K562 (cell line): ENCODE data around the gene TBC1D1. TPM values are rescaled to one million over a fixed set of nuclear protein-coding genes. Genes with fewer than 3 reads are reported as not detected.

ENCODE experiments used
- ATAC-seq: fragments of 200-7000 bp; cut with Tn5 transposase; 3 replicates; pipeline ENCODE4 v1.9.1; 2020; ENCODE audit warnings: moderate library complexity
- BruUV-seq: library from RNA; stranded (reverse); fragments of 400-500 nt; replicated peaks from 2 replicates; lab custom pipeline; 2021; lab: Mats Ljungman, UMichigan
- CTCF ChIA-PET: fragments of 300-600 bp; formaldehyde crosslinking; extraction: SDS; loops from one replicate; lab custom pipeline; 2021; ENCODE audit warnings: low intra/inter-chr PET ratio; lab: Yijun Ruan, JAX
- POLR2A ChIA-PET: fragments of 300-600, 350-650 bp; sonication (Branson Sonifier 250); formaldehyde crosslinking; extraction: SDS; loops from one replicate; lab custom pipeline; 2021; ENCODE audit warnings: antibody characterized with exemption, inconsistent platforms; lab: Yijun Ruan, JAX
- DNase-seq, 4 experiments: peaks; one replicate each; pipeline versions ENCODE4 v3.0.0 to v3.0.0-alpha.2; 2011 to 2018; ENCODE audit warnings: low spot score in 3 of 4, mixed read lengths in 3 of 4; ENCODE audit errors: extremely low read depth in 1 of 4
- FAIRE-seq: peaks from 2 replicates; lab custom pipeline; 2011; peaks lifted over from hg19 to GRCh38; lab: Jason Lieb, UNC
- H2AFZ ChIP-seq: 2 replicates; pipeline ENCODE4 v1.6.0; 2011; ENCODE audit warnings: low read depth, low read length, control low read depth, inconsistent platforms
- H3K27ac ChIP-seq: fragments of 200-600 bp; 3 replicates; pipeline ENCODE4 v1.8.0; 2011; ENCODE audit warnings: low read depth, mild to moderate bottlenecking, control low read depth, inconsistent platforms, low read length, moderate library complexity, mixed read lengths; ENCODE audit errors: extremely low read depth
- H3K27me3 ChIP-seq, 2 experiments: fragments of 300-600 bp in 1 of 2; 2 replicates in 1 of 2; 3 replicates in 1 of 2; pipeline versions ENCODE4 v1.6.0 to v1.8.0; 2011; ENCODE audit warnings: inconsistent platforms in 2 of 2, low read length in 2 of 2, mild to moderate bottlenecking in 1 of 2, mixed read lengths in 1 of 2, moderate library complexity in 1 of 2; ENCODE audit not compliant: control insufficient read depth in 2 of 2, insufficient read depth in 2 of 2
- H3K36me3 ChIP-seq: fragments of 300-600 bp; 3 replicates; pipeline ENCODE4 v1.8.0; 2011; ENCODE audit warnings: mild to moderate bottlenecking, low read length, inconsistent platforms; ENCODE audit not compliant: control insufficient read depth, insufficient read depth
- H3K4me1 ChIP-seq, 2 experiments: fragments of 200-600 bp in 1 of 2; replicated peaks in 1 of 2; 2 replicates in 1 of 2; 3 replicates in 1 of 2; pipeline versions ENCODE4 v1.5.1 to v1.8.0; 2011; ENCODE audit warnings: inconsistent platforms in 2 of 2, low read length in 2 of 2, mild to moderate bottlenecking in 1 of 2, mixed read lengths in 1 of 2, moderate library complexity in 1 of 2; ENCODE audit not compliant: control insufficient read depth in 2 of 2, insufficient read depth in 2 of 2
- H3K4me2 ChIP-seq: 2 replicates; pipeline ENCODE4 v1.6.1; 2011; ENCODE audit warnings: low read length, control low read depth, inconsistent platforms, mixed read lengths; ENCODE audit not compliant: insufficient read depth
- H3K4me3 ChIP-seq: fragments of 200-600 bp; sonication (generic), shearing (Covaris generic); 2 replicates; pipeline ENCODE4 v1.5.1; 2016; ENCODE audit warnings: control low read depth, inconsistent platforms
- H3K79me2 ChIP-seq: fragments of 200-600 bp; 3 replicates; pipeline ENCODE4 v1.8.0; 2011; ENCODE audit warnings: low read length, inconsistent platforms; ENCODE audit not compliant: control insufficient read depth, insufficient read depth
- H3K9ac ChIP-seq, 2 experiments: 2 replicates each; pipeline versions ENCODE4 v1.6.0 to v1.6.1; 2011; ENCODE audit warnings: low read depth in 2 of 2, low read length in 2 of 2, control low read depth in 1 of 2, inconsistent platforms in 1 of 2, mild to moderate bottlenecking in 1 of 2, mixed read lengths in 1 of 2; ENCODE audit not compliant: insufficient read depth in 1 of 2
- H3K9me1 ChIP-seq: one replicate; pipeline ENCODE4 v1.6.0; 2011; ENCODE audit warnings: inconsistent platforms, mild to moderate bottlenecking, low read length, moderate library complexity; ENCODE audit not compliant: control insufficient read depth, insufficient read depth
- H3K9me3 ChIP-seq: replicated peaks from 2 replicates; pipeline ENCODE4 v1.5.1; 2011; ENCODE audit warnings: low read depth, low read length, inconsistent platforms; ENCODE audit not compliant: control insufficient read depth, insufficient read depth
- H4K20me1 ChIP-seq: replicated peaks from 2 replicates; pipeline ENCODE4 v1.6.1; 2011; ENCODE audit warnings: low read length, inconsistent platforms, mixed read lengths; ENCODE audit not compliant: control insufficient read depth, insufficient read depth
- CBX5 ChIP-seq: IDR thresholded peaks from 2 replicates; pipeline ENCODE4 v1.6.1; 2014; ENCODE audit warnings: low read depth, borderline replicate concordance
- DNMT1 ChIP-seq: fragments of 450-650 bp; IDR thresholded peaks from 2 replicates; pipeline ENCODE4 v1.6.1; 2016; ENCODE audit warnings: antibody characterized with exemption, mild to moderate bottlenecking
- FOS ChIP-seq: IDR thresholded peaks from 3 replicates; pipeline ENCODE4 v1.6.1; 2011; ENCODE audit not compliant: insufficient read length; ENCODE audit errors: extremely low read depth
- HNRNPLL ChIP-seq: fragments of 200-400 bp; formaldehyde crosslinking; IDR thresholded peaks from 2 replicates; pipeline ENCODE4 v1.6.1; 2017; ENCODE audit warnings: low read length, low read depth, mild to moderate bottlenecking; ENCODE audit not compliant: poor library complexity, severe bottlenecking
- MEF2A ChIP-seq: IDR thresholded peaks from 2 replicates; pipeline ENCODE4 v1.6.1; 2011; ENCODE audit warnings: low read depth, mild to moderate bottlenecking, low read length, moderate library complexity; ENCODE audit not compliant: control insufficient read depth
- MTA1 ChIP-seq: fragments of 450-650 bp; IDR thresholded peaks from 2 replicates; pipeline ENCODE4 v1.6.1; 2017; ENCODE audit warnings: borderline replicate concordance
- PCBP2 ChIP-seq: fragments of 200-400 bp; formaldehyde crosslinking; IDR thresholded peaks from 2 replicates; pipeline ENCODE4 v1.6.1; 2018; ENCODE audit warnings: low read length, low read depth, mild to moderate bottlenecking, moderate library complexity; ENCODE audit not compliant: poor library complexity, severe bottlenecking
- PYGO2 ChIP-seq: fragments of 450-650 bp; IDR thresholded peaks from 2 replicates; pipeline ENCODE4 v1.6.1; 2016; ENCODE audit warnings: mild to moderate bottlenecking, missing genetic modification characterization, moderate library complexity, missing compliant biosample characterization
- RB1 ChIP-seq: fragments of 450-650 bp; IDR thresholded peaks from 2 replicates; pipeline ENCODE4 v1.6.1; 2017; ENCODE audit warnings: low read depth, mild to moderate bottlenecking
- RHOXF2B ChIP-seq: fragments of 250-450 bp; sonication (Bioruptor Pico); conservative IDR thresholded peaks from 2 replicates; pipeline ENCODE4 v1.5.1; 2021
- TEAD1 ChIP-seq, 2 experiments: fragments of 450-650 bp in 1 of 2; sonication (generic) in 1 of 2; formaldehyde crosslinking; IDR thresholded peaks; 2 replicates each; pipeline versions ENCODE4 v1.4.0 to v1.8.0; 2020 to 2022; ENCODE audit warnings: mild to moderate bottlenecking in 2 of 2, missing genetic modification reagents in 1 of 2
- ZKSCAN8 ChIP-seq: fragments of 200-800 bp; sonication (Bioruptor generic); IDR thresholded peaks from 2 replicates; pipeline ENCODE4 v1.6.1; 2016; ENCODE audit warnings: missing genetic modification characterization, missing compliant biosample characterization
- ZNF695 ChIP-seq: fragments of 450-650 bp; formaldehyde crosslinking; IDR thresholded peaks from 2 replicates; pipeline ENCODE4 v1.4.0; 2020; ENCODE audit warnings: mild to moderate bottlenecking, moderate library complexity
- ZNF696 ChIP-seq: fragments of 250-450 bp; sonication (Bioruptor Pico); conservative IDR thresholded peaks from 2 replicates; pipeline ENCODE4 v1.4.0; 2020; ENCODE audit warnings: mild to moderate bottlenecking, moderate library complexity
- WGBS: fragments of 100-300 bp; shearing (Covaris generic); methylation state at CpG from one replicate; pipeline ENCODE4 v1.1.6; 2016; ENCODE audit warnings: low coverage, mixed read lengths; ENCODE audit not compliant: insufficient coverage; ENCODE audit errors: missing lambda C conversion rate; 5-methylcytosine and 5-hydroxymethylcytosine counted together
- in situ Hi-C: fragments of 300-500 bp; cut with MboI; formaldehyde crosslinking; loops from 4 replicates; pipeline ENCODE4 v1.15.0; 2018; ENCODE audit warnings: inconsistent platforms, mixed read lengths
- intact Hi-C: fragments of 100-400 bp; cut with micrococcal nuclease; formaldehyde crosslinking; loops from 2 replicates; pipeline ENCODE4 v1.14.2; 2022
- polyA plus RNA-seq, 8 experiments: library from polyadenylated mRNA; depleted of rRNA in 4 of 8; stranded (reverse) in 5 of 8; unstranded in 3 of 8; fragments of >200 nt; fragmentation: Nextera tagmentation in 2 of 8; fragmentation: Illumina TruSeq in 1 of 8; extraction: Ambion mirVana in 2 of 8; extraction: Trizol in 1 of 8; gene quantifications; 2 replicates each; pipeline versions ENCODE4 v1.2.1 to v1.2.3, GENCODE V29; 2011 to 2014; ENCODE audit warnings: inconsistent platforms in 1 of 8, missing spikeins in 1 of 8
- total RNA-seq, 7 experiments: library from RNA; depleted of rRNA in 6 of 7; stranded (reverse); fragments of >200 nt in 6 of 7; fragmentation: Illumina TruSeq in 2 of 7; extraction: Trizol in 2 of 7; gene quantifications; 2 replicates each; pipeline versions ENCODE4 v1.2.1 to v1.2.3, GENCODE V29; 2011 to 2021; ENCODE audit warnings: low replicate concordance in 1 of 7
- TF ChIP-seq, protein P1 (sequence below), 2 experiments: fragments of 250-450 bp in 1 of 2; fragments of 450-650 bp in 1 of 2; sonication (Bioruptor Pico) in 1 of 2; IDR thresholded peaks; 2 replicates each; pipeline versions ENCODE4 v1.6.1 to v1.8.0; 2016 to 2021; ENCODE audit warnings: mild to moderate bottlenecking in 2 of 2, moderate library complexity in 2 of 2, missing compliant biosample characterization in 1 of 2, missing genetic modification characterization in 1 of 2
- TF ChIP-seq, protein P2 (sequence below): fragments of 150-350 bp; conservative IDR thresholded peaks from 2 replicates; pipeline ENCODE4 v1.6.1; 2014; ENCODE audit warnings: low read length
- TF ChIP-seq, protein P3 (sequence below): fragments of 250-450 bp; sonication (Bioruptor Pico); IDR thresholded peaks from 2 replicates; pipeline ENCODE4 v1.5.0; 2022; ENCODE audit warnings: mild to moderate bottlenecking
- TF ChIP-seq, protein P4 (sequence below): fragments of 450-650 bp; IDR thresholded peaks from 2 replicates; pipeline ENCODE4 v1.6.1; 2016; ENCODE audit warnings: missing biosample characterization, missing genetic modification characterization

Gene TBC1D1
- total and polyA plus RNA-seq, 9 of the 15 experiments (the other 6 are each of a cell fraction or from before 2014, with no cell fraction given): 0.59 to 14.2 (median 8.8) TPM

DNA sequence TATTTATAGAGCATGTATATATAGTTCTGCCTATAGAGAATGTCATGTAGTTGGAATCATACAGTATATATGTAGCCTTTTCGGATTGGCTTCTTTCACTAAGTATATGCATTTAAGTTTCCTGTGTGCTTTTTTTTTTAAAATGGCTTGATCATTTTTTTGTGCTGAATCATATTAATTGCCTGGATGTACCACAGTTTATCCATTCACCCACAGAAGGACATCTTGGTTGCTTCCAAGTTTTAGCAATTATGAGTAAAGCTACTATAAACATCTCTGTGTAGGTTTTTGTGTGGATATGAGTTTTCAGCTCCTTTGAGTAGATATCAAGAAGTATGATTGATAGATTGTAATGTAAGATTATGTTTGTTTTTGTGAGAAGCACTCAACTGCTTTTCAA lies 93.1 kb downstream of the TBC1D1 start:
- WGBS: 0% methylated on average over 1 of the region's 1 CpG
- ATAC-seq: no peak
- Histone ChIP-seq H3K9me3 (no peaks in the 10 kb centered on the region), H3K9me1 (no peaks in the 10 kb centered on the region), H3K36me3 (no peaks in the 10 kb centered on the region), H3K79me2 (no peaks in the 10 kb centered on the region), H4K20me1 (no peaks in the 10 kb centered on the region), H3K4me2 (no peak overlapping the region), H3K4me3 (no peak overlapping the region), H3K9ac (no peak overlapping the region), H3K27me3 (peaks cover 17 to 26% of the 10 kb centered on the region in 2 experiments), H3K27ac (no peak overlapping the region), H3K4me1 (no peaks in the 10 kb centered on the region), H2AFZ (no peak overlapping the region)
- CTCF ChIA-PET: no interaction called here
- BruUV-seq: no TSS peak
- FAIRE-seq: no peak
- no peak for DNase-seq
- intact Hi-C loops: no loop called here
- POLR2A ChIA-PET: no interaction called here
- in situ Hi-C loops: no loop called here
- TF ChIP-seq MEF2A (no peak), CBX5 (no peak), MTA1 (no peak), PYGO2 (tag) (no peak), TEAD1 (CRISPR knock-in tag; IDR thresholded peaks at IDR 0.05) (no peak), RHOXF2B (CRISPR knock-in tag) (no peak), FOS (no peak), DNMT1 (no peak), ZNF695 (CRISPR knock-in tag) (no peak), ZKSCAN8 (no peak), RB1 (no peak), PCBP2 (no peak), ZNF696 (CRISPR knock-in tag) (no peak), HNRNPLL (no peak)
- TF ChIP-seq, protein P1, sequence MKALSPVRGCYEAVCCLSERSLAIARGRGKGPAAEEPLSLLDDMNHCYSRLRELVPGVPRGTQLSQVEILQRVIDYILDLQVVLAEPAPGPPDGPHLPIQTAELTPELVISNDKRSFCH (CRISPR knock-in tag; IDR thresholded peaks at IDR 0.05): no peak
- TF ChIP-seq, protein P1 (tag; IDR thresholded peaks at IDR 0.05): no peak
- TF ChIP-seq, protein P2, sequence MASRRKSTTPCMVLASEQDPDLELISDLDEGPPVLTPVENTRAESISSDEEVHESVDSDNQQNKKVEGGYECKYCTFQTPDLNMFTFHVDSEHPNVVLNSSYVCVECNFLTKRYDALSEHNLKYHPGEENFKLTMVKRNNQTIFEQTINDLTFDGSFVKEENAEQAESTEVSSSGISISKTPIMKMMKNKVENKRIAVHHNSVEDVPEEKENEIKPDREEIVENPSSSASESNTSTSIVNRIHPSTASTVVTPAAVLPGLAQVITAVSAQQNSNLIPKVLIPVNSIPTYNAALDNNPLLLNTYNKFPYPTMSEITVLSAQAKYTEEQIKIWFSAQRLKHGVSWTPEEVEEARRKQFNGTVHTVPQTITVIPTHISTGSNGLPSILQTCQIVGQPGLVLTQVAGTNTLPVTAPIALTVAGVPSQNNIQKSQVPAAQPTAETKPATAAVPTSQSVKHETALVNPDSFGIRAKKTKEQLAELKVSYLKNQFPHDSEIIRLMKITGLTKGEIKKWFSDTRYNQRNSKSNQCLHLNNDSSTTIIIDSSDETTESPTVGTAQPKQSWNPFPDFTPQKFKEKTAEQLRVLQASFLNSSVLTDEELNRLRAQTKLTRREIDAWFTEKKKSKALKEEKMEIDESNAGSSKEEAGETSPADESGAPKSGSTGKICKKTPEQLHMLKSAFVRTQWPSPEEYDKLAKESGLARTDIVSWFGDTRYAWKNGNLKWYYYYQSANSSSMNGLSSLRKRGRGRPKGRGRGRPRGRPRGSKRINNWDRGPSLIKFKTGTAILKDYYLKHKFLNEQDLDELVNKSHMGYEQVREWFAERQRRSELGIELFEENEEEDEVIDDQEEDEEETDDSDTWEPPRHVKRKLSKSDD: no peak
- TF ChIP-seq, protein P3, sequence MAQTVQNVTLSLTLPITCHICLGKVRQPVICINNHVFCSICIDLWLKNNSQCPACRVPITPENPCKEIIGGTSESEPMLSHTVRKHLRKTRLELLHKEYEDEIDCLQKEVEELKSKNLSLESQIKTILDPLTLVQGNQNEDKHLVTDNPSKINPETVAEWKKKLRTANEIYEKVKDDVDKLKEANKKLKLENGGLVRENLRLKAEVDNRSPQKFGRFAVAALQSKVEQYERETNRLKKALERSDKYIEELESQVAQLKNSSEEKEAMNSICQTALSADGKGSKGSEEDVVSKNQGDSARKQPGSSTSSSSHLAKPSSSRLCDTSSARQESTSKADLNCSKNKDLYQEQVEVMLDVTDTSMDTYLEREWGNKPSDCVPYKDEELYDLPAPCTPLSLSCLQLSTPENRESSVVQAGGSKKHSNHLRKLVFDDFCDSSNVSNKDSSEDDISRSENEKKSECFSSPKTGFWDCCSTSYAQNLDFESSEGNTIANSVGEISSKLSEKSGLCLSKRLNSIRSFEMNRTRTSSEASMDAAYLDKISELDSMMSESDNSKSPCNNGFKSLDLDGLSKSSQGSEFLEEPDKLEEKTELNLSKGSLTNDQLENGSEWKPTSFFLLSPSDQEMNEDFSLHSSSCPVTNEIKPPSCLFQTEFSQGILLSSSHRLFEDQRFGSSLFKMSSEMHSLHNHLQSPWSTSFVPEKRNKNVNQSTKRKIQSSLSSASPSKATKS (CRISPR knock-in tag): no peak
- TF ChIP-seq, protein P4, sequence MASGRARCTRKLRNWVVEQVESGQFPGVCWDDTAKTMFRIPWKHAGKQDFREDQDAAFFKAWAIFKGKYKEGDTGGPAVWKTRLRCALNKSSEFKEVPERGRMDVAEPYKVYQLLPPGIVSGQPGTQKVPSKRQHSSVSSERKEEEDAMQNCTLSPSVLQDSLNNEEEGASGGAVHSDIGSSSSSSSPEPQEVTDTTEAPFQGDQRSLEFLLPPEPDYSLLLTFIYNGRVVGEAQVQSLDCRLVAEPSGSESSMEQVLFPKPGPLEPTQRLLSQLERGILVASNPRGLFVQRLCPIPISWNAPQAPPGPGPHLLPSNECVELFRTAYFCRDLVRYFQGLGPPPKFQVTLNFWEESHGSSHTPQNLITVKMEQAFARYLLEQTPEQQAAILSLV (tag): no peak
